CD4-positive, alpha-beta T cell (primary cell): ENCODE measurements around the gene MCTP2. TPM values are rescaled to one million over a fixed set of nuclear protein-coding genes. Genes with fewer than 3 reads are reported as not detected.

ENCODE experiments used
- ATAC-seq: fragments of 200-7000 bp; cut with Tn5 transposase; one replicate; pipeline ENCODE4 v1.10.0; 2022; ENCODE audit warnings: mild to moderate bottlenecking; ENCODE audit not compliant: poor library complexity
- CTCF ChIA-PET: fragments of 350-600 bp; sonication (Branson Sonifier 250); formaldehyde crosslinking; loops from one replicate; lab custom pipeline; 2021; ENCODE audit warnings: antibody characterized with exemption, inconsistent platforms; lab: Charles Lee
- POLR2A ChIA-PET: fragments of 350-600 bp; sonication (Branson Sonifier 250); formaldehyde crosslinking; loops from one replicate; lab custom pipeline; 2021; ENCODE audit warnings: antibody characterized with exemption, inconsistent platforms; lab: Charles Lee
- DNase-seq, 14 experiments: peaks; one replicate each; pipeline ENCODE4 v3.0.0-alpha.2; 2013 to 2020; ENCODE audit warnings: mixed read lengths in 2 of 14
- H3K27ac ChIP-seq, 2 donors: one replicate each; pipeline versions ENCODE4 v1.5.1 to v1.7.0; 2013; ENCODE audit warnings: low read length in 2 of 2, low read depth in 1 of 2, mild to moderate bottlenecking in 1 of 2
- H3K27me3 ChIP-seq, 2 experiments: 1 replicate in 1 of 2; 2 replicates in 1 of 2; pipeline versions ENCODE4 v1.6.1 to v1.7.0; 2013; ENCODE audit warnings: low read length in 2 of 2, control low read depth in 1 of 2, mild to moderate bottlenecking in 1 of 2, moderate library complexity in 1 of 2; ENCODE audit not compliant: insufficient read depth in 2 of 2, control insufficient read depth in 1 of 2
- H3K36me3 ChIP-seq: one replicate; pipeline ENCODE4 v1.6.1; 2013; ENCODE audit warnings: low read length, control low read depth; ENCODE audit not compliant: insufficient read depth
- H3K4me1 ChIP-seq: one replicate; pipeline ENCODE4 v1.6.1; 2013; ENCODE audit warnings: low read length, control low read depth; ENCODE audit not compliant: insufficient read depth
- H3K4me3 ChIP-seq: one replicate; pipeline ENCODE4 v1.5.1; 2013; ENCODE audit warnings: mild to moderate bottlenecking, low read length, moderate library complexity
- H3K9me3 ChIP-seq, 2 experiments: 1 replicate in 1 of 2; 2 replicates in 1 of 2; pipeline versions ENCODE4 v1.6.1 to v1.7.0; 2013; ENCODE audit warnings: low read length in 2 of 2, mild to moderate bottlenecking in 2 of 2, control low read depth in 1 of 2, moderate library complexity in 1 of 2; ENCODE audit not compliant: control insufficient read depth in 1 of 2, insufficient read depth in 1 of 2
- H3K27ac Mint-ChIP-seq: one replicate; pipeline ENCODE4 v1.8.0; 2020; ENCODE audit warnings: mixed read lengths
- H3K27me3 Mint-ChIP-seq: one replicate; pipeline ENCODE4 v1.8.0; 2021; ENCODE audit warnings: mixed read lengths
- H3K36me3 Mint-ChIP-seq: one replicate; pipeline ENCODE4 v1.8.0; 2021; ENCODE audit warnings: low read depth, mixed read lengths
- H3K4me1 Mint-ChIP-seq: one replicate; pipeline ENCODE4 v1.8.0; 2021; ENCODE audit warnings: low read depth, mixed read lengths
- H3K4me3 Mint-ChIP-seq: one replicate; pipeline ENCODE4 v1.8.0; 2020; ENCODE audit warnings: mild to moderate bottlenecking, mixed read lengths
- H3K9me3 Mint-ChIP-seq: one replicate; pipeline ENCODE4 v1.8.0; 2020; ENCODE audit warnings: mixed read lengths
- intact Hi-C, 2 experiments: fragments of 100-400 bp; cut with DNase I in 1 of 2; cut with micrococcal nuclease in 1 of 2; formaldehyde crosslinking; loops; one replicate each; pipeline versions ENCODE4 v1.15.1 to v1.9.0; 2023 to 2025; cut with DNase I, micrococcal nuclease
- total RNA-seq, 174 experiments: library from RNA in 2 of 174; stranded (reverse) in 2 of 174; gene quantifications; one replicate each; pipeline ENCODE4 v1.2.3 and lab custom pipeline; 2021 to 2026
- TF ChIP-seq, protein P1 (sequence below): fragments of 200-600 bp; IDR thresholded peaks from one replicate; pipeline ENCODE4 v1.8.0; 2022; ENCODE audit warnings: antibody characterized with exemption, mild to moderate bottlenecking

MCTP2 gene
- total RNA-seq, 2 experiments from 2014 or later = 8.0 to 10.8 TPM

DNA sequence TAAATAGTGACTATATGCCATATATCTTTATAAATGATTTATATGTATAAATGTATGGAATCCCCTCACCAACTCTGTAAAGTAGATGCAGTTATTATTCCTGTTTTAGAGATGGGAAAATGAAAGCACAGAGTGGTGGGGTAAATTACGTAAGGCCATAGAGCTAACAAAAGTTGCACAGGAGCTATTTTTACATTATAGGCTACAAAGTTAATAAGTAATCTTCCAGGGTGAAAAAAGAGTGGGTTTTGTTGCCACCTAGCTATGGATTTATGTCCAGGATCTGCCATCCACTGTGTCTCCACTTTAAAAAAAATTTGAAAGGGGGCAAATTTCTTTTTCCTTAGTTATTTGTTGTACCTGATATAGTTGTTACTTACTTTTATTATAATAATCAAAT lies 235.7 kb downstream of the MCTP2 start:
- Histone ChIP-seq H3K36me3 (no peaks in the 10 kb centered on the region), H3K27ac (no peak overlapping the region), H3K27me3 (no peaks in the 10 kb centered on the region), H3K4me1 (no peaks in the 10 kb centered on the region), H3K9me3 (no peaks in the 10 kb centered on the region), H3K4me3 (no peak overlapping the region)
- TF ChIP-seq, protein P1, sequence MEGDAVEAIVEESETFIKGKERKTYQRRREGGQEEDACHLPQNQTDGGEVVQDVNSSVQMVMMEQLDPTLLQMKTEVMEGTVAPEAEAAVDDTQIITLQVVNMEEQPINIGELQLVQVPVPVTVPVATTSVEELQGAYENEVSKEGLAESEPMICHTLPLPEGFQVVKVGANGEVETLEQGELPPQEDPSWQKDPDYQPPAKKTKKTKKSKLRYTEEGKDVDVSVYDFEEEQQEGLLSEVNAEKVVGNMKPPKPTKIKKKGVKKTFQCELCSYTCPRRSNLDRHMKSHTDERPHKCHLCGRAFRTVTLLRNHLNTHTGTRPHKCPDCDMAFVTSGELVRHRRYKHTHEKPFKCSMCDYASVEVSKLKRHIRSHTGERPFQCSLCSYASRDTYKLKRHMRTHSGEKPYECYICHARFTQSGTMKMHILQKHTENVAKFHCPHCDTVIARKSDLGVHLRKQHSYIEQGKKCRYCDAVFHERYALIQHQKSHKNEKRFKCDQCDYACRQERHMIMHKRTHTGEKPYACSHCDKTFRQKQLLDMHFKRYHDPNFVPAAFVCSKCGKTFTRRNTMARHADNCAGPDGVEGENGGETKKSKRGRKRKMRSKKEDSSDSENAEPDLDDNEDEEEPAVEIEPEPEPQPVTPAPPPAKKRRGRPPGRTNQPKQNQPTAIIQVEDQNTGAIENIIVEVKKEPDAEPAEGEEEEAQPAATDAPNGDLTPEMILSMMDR = no peak
- Mint-ChIP-seq H3K4me1 (no peaks in the 10 kb centered on the region), H3K27ac (no peak overlapping the region), H3K4me3 (no peak overlapping the region), H3K27me3 (no peaks in the 10 kb centered on the region), H3K36me3 (peaks cover 20% of the 10 kb centered on the region), H3K9me3 (no peaks in the 10 kb centered on the region)
- CTCF ChIA-PET = no interaction called here
- no peak for DNase-seq
- intact Hi-C loops = no loop called here
- no peak for ATAC-seq
- POLR2A ChIA-PET = no interaction called here

DNA sequence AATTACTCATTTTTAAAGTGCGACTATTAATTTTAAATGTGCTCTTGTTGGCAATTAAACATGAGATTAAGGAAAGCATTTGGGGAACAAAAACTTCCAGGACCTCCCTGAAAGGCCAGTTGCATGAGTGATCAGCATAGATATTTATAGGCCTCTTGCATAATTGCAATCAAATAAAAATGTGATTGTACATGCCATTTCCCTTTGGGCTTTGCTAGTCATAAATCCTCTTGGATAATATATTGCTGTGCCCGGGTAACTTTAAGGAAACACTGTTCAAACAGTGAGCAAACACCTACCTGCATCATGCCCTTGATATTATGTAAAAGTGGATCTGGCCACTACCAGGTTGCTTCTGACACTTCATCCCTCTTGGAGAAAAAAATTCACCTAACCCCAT lies 239.1 kb downstream of the MCTP2 start:
- Mint-ChIP-seq H3K36me3 (peaks cover 46% of the 10 kb centered on the region), H3K27me3 (no peaks in the 10 kb centered on the region), H3K4me1 (no peaks in the 10 kb centered on the region), H3K4me3 (no peak overlapping the region), H3K27ac (no peak overlapping the region), H3K9me3 (no peaks in the 10 kb centered on the region)
- CTCF ChIA-PET = no interaction called here
- no peaks in the 10 kb centered on the region for H3K27me3 ChIP-seq
- TF ChIP-seq, protein P1 = no peak
- no peaks in the 10 kb centered on the region for H3K4me1 ChIP-seq
- POLR2A ChIA-PET = no interaction called here
- no peak overlapping the region for H3K27ac ChIP-seq
- DNase-seq (no peak), ATAC-seq (no peak)
- H3K9me3 ChIP-seq = no peaks in the 10 kb centered on the region
- no peaks in the 10 kb centered on the region for H3K36me3 ChIP-seq
- no peak overlapping the region for H3K4me3 ChIP-seq
- intact Hi-C loops = no loop called here

DNA sequence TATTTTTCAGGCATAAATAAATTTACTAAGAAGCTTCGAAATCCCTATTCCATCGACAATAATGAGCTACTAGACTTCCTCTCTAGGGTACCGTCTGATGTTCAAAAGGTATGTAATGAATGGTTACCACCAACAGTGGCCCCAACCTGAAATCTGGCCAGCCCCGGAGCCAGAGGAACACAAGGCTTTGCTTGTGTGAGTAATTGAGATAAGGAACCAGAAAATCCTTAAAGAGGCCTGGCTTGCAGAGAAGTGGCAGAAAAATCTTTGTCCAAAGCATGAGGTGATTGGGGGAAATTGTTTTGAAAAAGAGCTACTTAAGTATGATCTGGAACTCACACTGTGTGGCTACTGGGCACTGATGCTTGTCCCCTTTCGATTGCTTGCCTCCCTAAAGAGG lies 245.3 kb downstream of the MCTP2 start:
- CTCF ChIA-PET = interaction anchor here (0.6 kb wide), 1 partner anchor 1791 kb away, joined by 3 read pairs; no protein-coding TSS in a partner anchor
- H3K4me3 ChIP-seq = no peak overlapping the region
- H3K4me1 ChIP-seq = no peaks in the 10 kb centered on the region
- H3K36me3 ChIP-seq = peaks cover 14% of the 10 kb centered on the region
- H3K9me3 Mint-ChIP-seq = no peaks in the 10 kb centered on the region
- H3K36me3 Mint-ChIP-seq = peaks cover 79% of the 10 kb centered on the region
- POLR2A ChIA-PET = no interaction called here
- no peak overlapping the region for H3K27ac Mint-ChIP-seq
- H3K27me3 Mint-ChIP-seq = no peaks in the 10 kb centered on the region
- no peaks in the 10 kb centered on the region for H3K4me1 Mint-ChIP-seq
- no peaks in the 10 kb centered on the region for H3K9me3 ChIP-seq
- ATAC-seq (no peak), DNase-seq (no peak)
- H3K27me3 ChIP-seq = no peaks in the 10 kb centered on the region
- intact Hi-C loops = no loop called here
- TF ChIP-seq, protein P1 = no peak
- no peak overlapping the region for H3K4me3 Mint-ChIP-seq
- H3K27ac ChIP-seq = no peak overlapping the region
